ENCODE data around the gene CBLL2. TPM values are rescaled to one million over a fixed set of nuclear protein-coding genes. Genes with fewer than 3 reads are reported as not detected.

CBLL2 gene
- total and polyA plus RNA-seq, 10 of the 15 experiments (the other 5 are each of a cell fraction or from before 2014, with no cell fraction given), result 0.12 to 0.17 TPM; not detected in 8

GRCh38 chrX:22315151-22315550, 42.4 kb downstream of the CBLL2 start (continued):
- no peak for TF ChIP-seq ZNF217 (IDR thresholded peaks at IDR 0.05)
- TF ChIP-seq CHD2 (IDR thresholded peaks at IDR 0.05; ENCODE audit: borderline replicate concordance, low read depth, low read length), result no peak
- no peak for TF ChIP-seq RBBP5 (conservative IDR thresholded peaks at IDR 0.05)
- no peak for TF ChIP-seq RFX5 (IDR thresholded peaks at IDR 0.05; ENCODE audit: low read depth, low read length)

- SMC1A ChIA-PET (ENCODE audit: uncharacterized antibody, unreplicated experiment), result interaction anchor here (0.8 kb wide), 2 partner anchors 9 to 535 kb away, joined by 3 read pairs; no protein-coding TSS in a partner anchor
- no peak for TF ChIP-seq CREB1 (IDR thresholded peaks at IDR 0.05; ENCODE audit: low read depth)
- no peak for TF ChIP-seq BCL3 (IDR thresholded peaks at IDR 0.05; ENCODE audit: borderline replicate concordance, insufficient read depth, low read depth, low read length, poor library complexity, severe bottlenecking)
- TF ChIP-seq EGR1 (IDR thresholded peaks at IDR 0.05; ENCODE audit: borderline replicate concordance in 1 of 2, low read depth in 2 of 2, low read length in 2 of 2), result no peak
- no peak for TF ChIP-seq CHD2 (IDR thresholded peaks at IDR 0.05; ENCODE audit: borderline replicate concordance, low read depth, low read length)
- no peak for TF ChIP-seq NFXL1 (IDR thresholded peaks at IDR 0.05; ENCODE audit: borderline replicate concordance)
- TF ChIP-seq TAF1 (IDR thresholded peaks at IDR 0.05; ENCODE audit: borderline replicate concordance, low read depth, low read length), result no peak
- no peak for TF ChIP-seq ZBED1 (IDR thresholded peaks at IDR 0.05; ENCODE audit: borderline replicate concordance)
- TF ChIP-seq BACH1 (IDR thresholded peaks at IDR 0.05; ENCODE audit: borderline replicate concordance), result no peak
- TF ChIP-seq SREBF2 (IDR thresholded peaks at IDR 0.05; ENCODE audit: low read length), result no peak
- no peak for TF ChIP-seq SIX5 (IDR thresholded peaks at IDR 0.05; ENCODE audit: low read depth, low read length, severe bottlenecking)
- TF ChIP-seq RAD21 (IDR thresholded peaks at IDR 0.05; ENCODE audit: insufficient read depth, low read depth, low read length), result no peak
- TF ChIP-seq SP1 (IDR thresholded peaks at IDR 0.05; ENCODE audit: low read depth, low read length), result no peak
- no peak for TF ChIP-seq NBN (IDR thresholded peaks at IDR 0.05)
- TF ChIP-seq MTA3 (IDR thresholded peaks at IDR 0.05; ENCODE audit: borderline replicate concordance, low read length), result no peak
- TF ChIP-seq KLF5 (IDR thresholded peaks at IDR 0.05; ENCODE audit: partially characterized antibody), result no peak
- no peak for TF ChIP-seq TCF3 (IDR thresholded peaks at IDR 0.05; ENCODE audit: borderline replicate concordance, insufficient read depth, low read depth, low read length)
- TF ChIP-seq PBX3 (IDR thresholded peaks at IDR 0.05; ENCODE audit: insufficient replicate concordance, low read depth, low read length), result no peak
- no peak for TF ChIP-seq MYC (IDR thresholded peaks at IDR 0.05; ENCODE audit: insufficient read depth, insufficient read length, insufficient replicate concordance, low read length, severe bottlenecking)
- no peak for TF ChIP-seq DPF2 (IDR thresholded peaks at IDR 0.05)
- no peak for TF ChIP-seq YY1 (IDR thresholded peaks at IDR 0.05; ENCODE audit: low read depth, low read length)
- ATAC-seq (no peak), FAIRE-seq (no peak), DNase-seq (ENCODE audit: low read depth, low spot score) (no peak)
- CTCF ChIA-PET, result interaction anchor here (0.7 kb wide), 1 partner anchor 335 kb away, joined by 3 read pairs; no protein-coding TSS in a partner anchor
- in situ Hi-C loops (cut with MboI) (no loop called here), intact Hi-C loops (cut with micrococcal nuclease; ENCODE audit: unreplicated experiment) (no loop called here)
- H3K4me3 ChIP-seq, result no peak overlapping the region
- no peaks in the 10 kb centered on the region for H3K9me3 ChIP-seq (replicated peaks; ENCODE audit: control insufficient read depth, insufficient read depth, low read length)
- H4K20me1 ChIP-seq (ENCODE audit: control insufficient read depth, insufficient read depth), result no peaks in the 10 kb centered on the region
- no peaks in the 10 kb centered on the region for H3K79me2 ChIP-seq (ENCODE audit: control insufficient read depth, insufficient read depth, low read length)
- BruUV-seq (replicated peaks), result no TSS peak
- RAD21 ChIA-PET (ENCODE audit: unreplicated experiment), result no interaction called here
- POLR2A ChIA-PET, result no interaction called here
- H3K27me3 ChIP-seq (replicated peaks in 1 of 2; ENCODE audit: control insufficient read depth in 2 of 2, insufficient read depth in 2 of 2, low read length in 1 of 2), result no peaks in the 10 kb centered on the region; a peak in 1 of 4 replicates
- H3K9ac ChIP-seq (ENCODE audit: control insufficient read depth, insufficient read depth, low read length), result no peak overlapping the region
- 51% methylated on average over 12 of the region's 12 CpGs for WGBS (ENCODE audit: insufficient coverage, insufficient replicate concordance, low lambda C conversion rate, missing lambda C conversion rate)
- H3K4me1 ChIP-seq (ENCODE audit: control insufficient read depth, insufficient read depth, low read length), result no peaks in the 10 kb centered on the region
- H3K36me3 ChIP-seq (ENCODE audit: control insufficient read depth in 2 of 2, insufficient read depth in 2 of 2, low read length in 1 of 2), result no peaks in the 10 kb centered on the region
- no peak overlapping the region for H3K4me2 ChIP-seq (ENCODE audit: control insufficient read depth, insufficient read depth)
- H3K27ac ChIP-seq (ENCODE audit: control insufficient read depth, insufficient read depth), result no peak overlapping the region
- no peak overlapping the region for H2AFZ ChIP-seq (ENCODE audit: control insufficient read depth, low read depth, low read length)
These were observed 47.6 kb downstream of the CBLL2 start for GRCh38 chrX:22320236-22320873.

All from GM12878 (cell line).